Measurements from ENCODE around the gene GNPDA1. TPM values are rescaled to one million over a fixed set of nuclear protein-coding genes. Genes with fewer than 3 reads are reported as not detected.

GNPDA1 gene
- total and polyA plus RNA-seq, 2 of the 8 experiments (the other 6 are each of a cell fraction or from before 2014, with no cell fraction given), result 33.0 to 94.3 TPM

GRCh38 chr5:141995656-141996055 lies 17.2 kb downstream of the GNPDA1 start:
- 93% methylated on average over 3 of the region's 3 CpGs; no CpG with 5 or more reads in 1 of the 2 experiments for whole genome bisulfite sequencing, 2 experiments (ENCODE audit: extremely low coverage in 1 of 2, insufficient coverage in 1 of 2, insufficient read length in 1 of 2, insufficient replicate concordance in 2 of 2, low coverage in 1 of 2, low lambda C conversion rate in 2 of 2, missing lambda C conversion rate in 1 of 2)

More at GRCh38 chr5:141995656-141996055, 17.2 kb downstream of the GNPDA1 start:
- ChIA-PET POLR2A (ENCODE audit: partially characterized antibody) (no interaction called here), CTCF (ENCODE audit: partially characterized antibody) (interaction anchor here (0.7 to 8.6 kb wide), 5 partner anchors 16 to 152 kb away, joined by 3 to 113 read pairs (median 4); no protein-coding TSS in a partner anchor)
- FAIRE-seq (no peak), DNase-seq (ENCODE audit: low read depth in 1 of 2, low spot score in 2 of 2) (no peak)
- Histone ChIP-seq H4K20me1 (replicated peaks in 1 of 2; ENCODE audit: control insufficient read depth in 1 of 2, insufficient read depth in 2 of 2, low read length in 2 of 2) (no peaks in the 10 kb centered on the region), H3K23me2 (ENCODE audit: low read depth, low read length) (no peaks in the 10 kb centered on the region), H2BK5ac (ENCODE audit: low read depth, low read length) (no peak overlapping the region), H3K27ac (ENCODE audit: low read depth, low read length) (no peak overlapping the region), H3K56ac (replicated peaks; ENCODE audit: insufficient read length, low read depth, low read length) (no peak overlapping the region), H3K4me3 (ENCODE audit: extremely low read depth in 1 of 4, insufficient read depth in 2 of 4, low read depth in 3 of 4, low read length in 4 of 4) (no peak overlapping the region), H2AFZ (ENCODE audit: low read length) (no peak overlapping the region), H2BK15ac (ENCODE audit: low read length) (no peak overlapping the region), H3K4me1 (replicated peaks in 1 of 4; ENCODE audit: control insufficient read depth in 3 of 4, insufficient read depth in 4 of 4, low read length in 3 of 4) (no peaks in the 10 kb centered on the region), H3K18ac (ENCODE audit: extremely low read depth, low read length) (no peak overlapping the region), H3K9ac (replicated peaks in 1 of 4; ENCODE audit: extremely low read depth in 1 of 4, low read depth in 3 of 4, low read length in 3 of 4) (no peak overlapping the region), H4K5ac (ENCODE audit: insufficient read length, low read depth, low read length) (no peak overlapping the region), H2BK120ac (replicated peaks; ENCODE audit: low read depth, low read length) (no peak overlapping the region), H2AK5ac (ENCODE audit: low read depth, low read length) (no peak overlapping the region), H3K36me3 (ENCODE audit: control insufficient read depth in 2 of 4, insufficient read depth in 4 of 4, low read length in 3 of 4) (peaks cover 0 to 9% (median 5%) of the 10 kb centered on the region in 4 experiments; a peak in 5 of 8 replicates), H3K4ac (replicated peaks; ENCODE audit: insufficient read length, low read depth, low read length) (no peak overlapping the region), H3K14ac (ENCODE audit: insufficient read length) (no peak overlapping the region), H2BK20ac (ENCODE audit: low read length) (no peak overlapping the region), H4K91ac (replicated peaks; ENCODE audit: insufficient read length, low read length) (no peak overlapping the region), H3K79me1 (ENCODE audit: low read depth, low read length) (no peaks in the 10 kb centered on the region), H4K8ac (ENCODE audit: extremely low read depth, insufficient read depth, low read length) (no peak overlapping the region), H3K4me2 (ENCODE audit: insufficient read depth in 1 of 2, low read depth in 2 of 2, low read length in 2 of 2) (no peak overlapping the region), H3K27me3 (replicated peaks in 1 of 4; ENCODE audit: control insufficient read depth in 3 of 4, extremely low read depth in 1 of 4, insufficient read depth in 3 of 4, low read length in 3 of 4) (no peaks in the 10 kb centered on the region), H3K23ac (ENCODE audit: insufficient read length) (no peak overlapping the region), H3K79me2 (ENCODE audit: control insufficient read depth in 1 of 2, insufficient read depth in 2 of 2, low read length in 2 of 2) (0 out of 4 replicates have a peak, but pooled peaks cover 0 to 3% of the 10 kb centered on the region in 2 experiments), H3K9me3 (ENCODE audit: insufficient read depth in 2 of 2, low read depth in 1 of 2, low read length in 1 of 2) (no peaks in the 10 kb centered on the region), H2BK12ac (ENCODE audit: low read depth, low read length) (no peak overlapping the region)
- no peak for TF ChIP-seq TCF12 (IDR thresholded peaks at IDR 0.05; ENCODE audit: low read depth, low read length)
- TF ChIP-seq TEAD4 (IDR thresholded peaks at IDR 0.05; ENCODE audit: low read depth, low read length), result no peak
- TF ChIP-seq PHF8 (conservative IDR thresholded peaks at IDR 0.05; ENCODE audit: low read depth, low read length), result no peak
- TF ChIP-seq TAF7 (optimal IDR thresholded peaks at IDR 0.05; ENCODE audit: borderline replicate concordance, low read depth, low read length), result no peak

Data from H1 (cell line).